ENCODE results near the gene STIMATE. TPM values are rescaled to one million over a fixed set of nuclear protein-coding genes. Genes with fewer than 3 reads are reported as not detected.

The STIMATE gene
- total and polyA plus RNA-seq, 5 donors from 2014 or later, result 10.7 to 87.7 (median 12.9) TPM

- DNase-seq (no peak), ATAC-seq (ENCODE audit: low read depth in 2 of 2) (no peak)
- Histone ChIP-seq H3K9me3 (ENCODE audit: control insufficient read depth in 2 of 2, low read length in 2 of 2) (no peaks in the 10 kb centered on the region), H3K27ac (ENCODE audit: insufficient read depth, low read length, poor library complexity, severe bottlenecking) (no peak overlapping the region), H3K36me3 (ENCODE audit: control insufficient read depth, insufficient read depth, low read length) (no peaks in the 10 kb centered on the region), H3K27me3 (ENCODE audit: control insufficient read depth, insufficient read depth, low read length) (no peaks in the 10 kb centered on the region), H3K4me3 (ENCODE audit: low read depth, low read length) (no peak overlapping the region), H3K4me1 (ENCODE audit: control insufficient read depth, insufficient read depth, low read length, poor library complexity, severe bottlenecking) (no peaks in the 10 kb centered on the region)
- no peak overlapping the region for H3K27ac Mint-ChIP-seq
- H3K36me3 Mint-ChIP-seq, result no peaks in the 10 kb centered on the region
- H3K4me3 Mint-ChIP-seq, result no peak overlapping the region
- no peaks in the 10 kb centered on the region for H3K9me3 Mint-ChIP-seq
- H3K27me3 Mint-ChIP-seq, result no peaks in the 10 kb centered on the region
- no peaks in the 10 kb centered on the region for H3K4me1 Mint-ChIP-seq
These were observed 104.9 kb downstream of the STIMATE start for GRCh38 chr3:52792413-52792812.

DNA sequence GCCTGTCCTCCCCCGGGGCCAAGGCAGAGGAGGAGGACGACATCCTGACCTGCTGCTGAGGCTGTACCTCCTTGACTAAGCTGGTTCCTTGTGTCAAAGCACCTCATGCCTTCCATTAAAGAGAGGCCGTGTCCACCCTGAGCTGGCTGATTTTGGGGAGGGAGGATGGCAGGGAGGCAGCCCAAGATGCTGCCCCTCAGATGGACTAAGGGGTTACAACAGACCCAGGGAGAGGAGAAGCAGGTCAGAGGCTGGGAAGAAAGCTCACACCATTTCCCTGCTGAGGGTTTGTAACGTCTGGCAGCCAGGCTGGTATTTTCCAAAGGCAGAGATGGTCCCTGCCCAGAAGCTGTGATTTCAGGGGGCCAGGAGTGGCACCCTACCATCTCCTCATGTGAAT lies 105.4 kb downstream of the STIMATE start:
- Histone ChIP-seq H3K27ac (ENCODE audit: insufficient read depth, low read length, poor library complexity, severe bottlenecking) (no peak overlapping the region), H3K4me1 (ENCODE audit: control insufficient read depth, insufficient read depth, low read length, poor library complexity, severe bottlenecking) (no peaks in the 10 kb centered on the region), H3K9me3 (ENCODE audit: control insufficient read depth in 2 of 2, low read length in 2 of 2) (no peaks in the 10 kb centered on the region), H3K36me3 (ENCODE audit: control insufficient read depth, insufficient read depth, low read length) (no peaks in the 10 kb centered on the region), H3K27me3 (ENCODE audit: control insufficient read depth, insufficient read depth, low read length) (no peaks in the 10 kb centered on the region), H3K4me3 (ENCODE audit: low read depth, low read length) (no peak overlapping the region)
- ATAC-seq (ENCODE audit: low read depth in 2 of 2) (no peak), DNase-seq (no peak)
- no peaks in the 10 kb centered on the region for H3K27me3 Mint-ChIP-seq
- no peaks in the 10 kb centered on the region for H3K4me1 Mint-ChIP-seq
- no peak overlapping the region for H3K27ac Mint-ChIP-seq
- no peaks in the 10 kb centered on the region for H3K9me3 Mint-ChIP-seq
- no peak overlapping the region for H3K4me3 Mint-ChIP-seq
- no peaks in the 10 kb centered on the region for H3K36me3 Mint-ChIP-seq

DNA sequence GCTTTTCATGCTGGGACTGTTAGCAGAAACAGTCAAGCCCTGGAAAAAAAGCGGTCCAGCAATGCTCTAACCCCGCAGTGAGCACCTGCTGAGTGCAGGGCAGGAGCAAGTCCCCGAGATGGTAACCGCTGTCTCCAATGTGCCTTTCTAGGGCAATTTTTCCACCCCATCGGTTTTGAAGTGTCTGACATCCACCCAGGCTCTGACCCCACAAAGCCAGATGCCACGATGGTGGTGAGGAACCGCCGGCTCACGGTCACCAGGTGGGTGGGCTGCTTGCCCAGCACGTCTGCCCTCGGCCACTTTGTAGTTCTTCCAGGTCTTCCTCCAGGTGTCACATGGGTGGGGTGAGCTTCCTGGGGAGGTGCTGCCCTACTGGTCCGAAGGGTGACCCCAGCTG lies 106.0 kb downstream of the STIMATE start:
- H3K27me3 Mint-ChIP-seq, result no peaks in the 10 kb centered on the region

DNA sequence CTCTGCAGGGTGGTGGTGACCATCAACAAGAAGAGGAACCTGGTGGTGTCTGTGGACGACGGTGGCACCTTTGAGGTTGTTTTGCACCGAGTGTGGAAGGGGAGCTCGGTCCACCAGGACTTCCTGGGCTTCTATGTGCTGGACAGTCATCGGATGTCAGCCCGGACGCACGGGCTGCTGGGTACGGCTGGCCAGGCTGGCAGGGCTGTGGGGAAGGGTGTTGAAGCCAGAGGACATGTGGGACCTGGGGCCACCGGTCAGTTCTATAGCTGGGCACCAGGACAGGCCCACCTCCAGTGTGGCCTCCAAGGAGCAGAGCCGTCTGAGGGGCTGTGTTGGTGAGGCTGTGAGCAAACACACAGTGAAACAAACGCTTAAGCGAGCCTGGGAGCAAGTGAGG lies 106.6 kb downstream of the STIMATE start:
- no peak for DNase-seq
- no peak overlapping the region for H3K4me3 ChIP-seq (ENCODE audit: low read depth, low read length)
- no peaks in the 10 kb centered on the region for H3K9me3 Mint-ChIP-seq

More for the DNA sequence above, 106.0 kb downstream of the STIMATE start:
- Histone ChIP-seq H3K4me3 (ENCODE audit: low read depth, low read length) (no peak overlapping the region), H3K27ac (ENCODE audit: insufficient read depth, low read length, poor library complexity, severe bottlenecking) (no peak overlapping the region), H3K27me3 (ENCODE audit: control insufficient read depth, insufficient read depth, low read length) (no peaks in the 10 kb centered on the region), H3K4me1 (ENCODE audit: control insufficient read depth, insufficient read depth, low read length, poor library complexity, severe bottlenecking) (no peaks in the 10 kb centered on the region), H3K36me3 (ENCODE audit: control insufficient read depth, insufficient read depth, low read length) (no peaks in the 10 kb centered on the region), H3K9me3 (ENCODE audit: control insufficient read depth in 2 of 2, low read length in 2 of 2) (no peaks in the 10 kb centered on the region)
- Mint-ChIP-seq H3K36me3 (no peaks in the 10 kb centered on the region), H3K27ac (no peak overlapping the region), H3K4me1 (no peaks in the 10 kb centered on the region), H3K9me3 (no peaks in the 10 kb centered on the region), H3K4me3 (no peak overlapping the region)
- ATAC-seq (ENCODE audit: low read depth in 2 of 2), result no peak
- no peak for DNase-seq

GRCh38 chr3:52790337-52790736 lies 107.0 kb downstream of the STIMATE start:
- H3K4me1 ChIP-seq (ENCODE audit: control insufficient read depth, insufficient read depth, low read length, poor library complexity, severe bottlenecking), result no peaks in the 10 kb centered on the region
- Mint-ChIP-seq H3K27me3 (no peaks in the 10 kb centered on the region), H3K27ac (no peak overlapping the region), H3K4me3 (no peak overlapping the region), H3K4me1 (no peaks in the 10 kb centered on the region), H3K9me3 (no peaks in the 10 kb centered on the region), H3K36me3 (no peaks in the 10 kb centered on the region)
- no peaks in the 10 kb centered on the region for H3K27me3 ChIP-seq (ENCODE audit: control insufficient read depth, insufficient read depth, low read length)
- no peak overlapping the region for H3K4me3 ChIP-seq (ENCODE audit: low read depth, low read length)
- H3K9me3 ChIP-seq (ENCODE audit: control insufficient read depth in 2 of 2, low read length in 2 of 2), result no peaks in the 10 kb centered on the region
- DNase-seq (no peak), ATAC-seq (ENCODE audit: low read depth in 2 of 2) (no peak)
- no peak overlapping the region for H3K27ac ChIP-seq (ENCODE audit: insufficient read depth, low read length, poor library complexity, severe bottlenecking)
- H3K36me3 ChIP-seq (ENCODE audit: control insufficient read depth, insufficient read depth, low read length), result no peaks in the 10 kb centered on the region

More for the DNA sequence above, 106.6 kb downstream of the STIMATE start:
- H3K36me3 Mint-ChIP-seq, result no peaks in the 10 kb centered on the region
- no peaks in the 10 kb centered on the region for H3K4me1 ChIP-seq (ENCODE audit: control insufficient read depth, insufficient read depth, low read length, poor library complexity, severe bottlenecking)
- no peaks in the 10 kb centered on the region for H3K4me1 Mint-ChIP-seq
- no peaks in the 10 kb centered on the region for H3K27me3 ChIP-seq (ENCODE audit: control insufficient read depth, insufficient read depth, low read length)
- no peak for ATAC-seq (ENCODE audit: low read depth in 2 of 2)
- H3K27ac ChIP-seq (ENCODE audit: insufficient read depth, low read length, poor library complexity, severe bottlenecking), result no peak overlapping the region
- no peaks in the 10 kb centered on the region for H3K36me3 ChIP-seq (ENCODE audit: control insufficient read depth, insufficient read depth, low read length)
- H3K27me3 Mint-ChIP-seq, result no peaks in the 10 kb centered on the region
- H3K4me3 Mint-ChIP-seq, result no peak overlapping the region
- no peak overlapping the region for H3K27ac Mint-ChIP-seq
- H3K9me3 ChIP-seq (ENCODE audit: control insufficient read depth in 2 of 2, low read length in 2 of 2), result no peaks in the 10 kb centered on the region

DNA sequence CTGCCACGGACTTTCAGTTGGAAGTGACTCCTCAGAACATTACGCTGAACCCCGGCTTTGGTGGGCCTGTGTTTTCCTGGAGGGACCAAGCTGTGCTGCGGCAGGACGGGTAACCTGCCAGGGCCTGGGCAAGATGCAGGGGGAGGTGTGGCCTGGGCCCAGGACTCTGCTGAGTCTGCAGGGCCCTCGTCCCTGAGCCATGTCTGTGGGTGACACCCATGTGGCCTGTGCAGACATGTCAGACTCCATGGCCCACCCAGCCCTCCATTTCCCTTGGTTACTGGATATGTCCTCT lies 107.7 kb downstream of the STIMATE start:
- Mint-ChIP-seq H3K4me1 (no peaks in the 10 kb centered on the region), H3K36me3 (no peaks in the 10 kb centered on the region), H3K9me3 (no peaks in the 10 kb centered on the region), H3K4me3 (no peak overlapping the region), H3K27me3 (no peaks in the 10 kb centered on the region), H3K27ac (no peak overlapping the region)
- no peak overlapping the region for H3K4me3 ChIP-seq (ENCODE audit: low read depth, low read length)
- no peaks in the 10 kb centered on the region for H3K4me1 ChIP-seq (ENCODE audit: control insufficient read depth, insufficient read depth, low read length, poor library complexity, severe bottlenecking)
- no peaks in the 10 kb centered on the region for H3K9me3 ChIP-seq (ENCODE audit: control insufficient read depth in 2 of 2, low read length in 2 of 2)
- H3K27ac ChIP-seq (ENCODE audit: insufficient read depth, low read length, poor library complexity, severe bottlenecking), result no peak overlapping the region
- H3K36me3 ChIP-seq (ENCODE audit: control insufficient read depth, insufficient read depth, low read length), result no peaks in the 10 kb centered on the region
- no peak for DNase-seq
- ATAC-seq (ENCODE audit: low read depth in 2 of 2), result no peak
- H3K27me3 ChIP-seq (ENCODE audit: control insufficient read depth, insufficient read depth, low read length), result no peaks in the 10 kb centered on the region

DNA sequence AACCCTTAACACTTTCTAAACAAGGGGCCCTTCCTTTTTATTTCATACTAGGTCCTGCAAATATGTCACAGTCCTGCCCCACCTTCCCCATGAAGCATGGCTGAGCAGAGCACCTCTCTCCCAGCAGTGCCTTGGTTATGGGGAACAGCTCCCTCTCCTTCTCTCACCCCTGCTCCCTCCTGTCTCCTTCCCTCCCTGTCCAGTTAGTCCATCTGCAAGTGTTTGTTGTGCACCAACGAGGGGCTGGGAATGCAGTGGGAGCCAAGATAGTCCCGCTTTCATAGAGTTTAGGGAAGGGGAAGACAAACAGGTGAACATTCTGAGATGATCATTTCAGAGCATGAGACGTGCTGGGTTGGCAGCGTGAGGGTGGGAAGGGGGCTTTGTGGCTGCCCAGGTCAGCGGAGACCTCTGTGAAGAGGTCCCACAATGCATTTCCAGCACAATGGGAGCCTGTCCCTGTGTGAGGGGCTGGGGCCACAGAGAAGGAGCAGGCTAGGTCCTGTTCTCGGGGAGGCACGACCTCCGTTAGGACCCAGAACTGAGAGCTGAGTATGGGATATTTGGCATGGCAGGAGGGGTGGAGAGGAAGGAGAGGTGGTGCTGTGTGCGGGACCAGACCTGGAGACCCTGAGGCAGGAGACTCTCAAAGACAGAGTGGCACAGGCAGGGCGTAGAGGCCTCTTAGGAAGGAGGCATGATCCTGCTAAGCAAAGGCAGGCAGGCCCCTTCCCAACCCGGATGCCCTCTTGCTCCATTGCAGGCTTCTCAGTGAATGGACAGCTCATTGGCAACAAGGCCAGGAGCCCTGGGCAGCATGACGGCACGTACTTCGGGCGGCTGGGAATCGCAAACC lies 108.2 kb downstream of the STIMATE start:
- Histone ChIP-seq H3K27me3 (ENCODE audit: control insufficient read depth, insufficient read depth, low read length) (no peaks in the 10 kb centered on the region), H3K36me3 (ENCODE audit: control insufficient read depth, insufficient read depth, low read length) (no peaks in the 10 kb centered on the region), H3K27ac (ENCODE audit: insufficient read depth, low read length, poor library complexity, severe bottlenecking) (no peak overlapping the region), H3K9me3 (ENCODE audit: control insufficient read depth in 2 of 2, low read length in 2 of 2) (no peaks in the 10 kb centered on the region), H3K4me3 (ENCODE audit: low read depth, low read length) (no peak overlapping the region), H3K4me1 (ENCODE audit: control insufficient read depth, insufficient read depth, low read length, poor library complexity, severe bottlenecking) (no peaks in the 10 kb centered on the region)
- Mint-ChIP-seq H3K9me3 (no peaks in the 10 kb centered on the region), H3K4me3 (no peak overlapping the region), H3K4me1 (no peaks in the 10 kb centered on the region), H3K27ac (no peak overlapping the region), H3K36me3 (no peaks in the 10 kb centered on the region), H3K27me3 (no peaks in the 10 kb centered on the region)
- DNase-seq (no peak), ATAC-seq (ENCODE audit: low read depth in 2 of 2) (no peak)

Measured in CD4-positive, CD25-positive, alpha-beta regulatory T cell (primary cell).